Measurements from ENCODE around the gene ARL6IP5. TPM values are rescaled to one million over a fixed set of nuclear protein-coding genes. Genes with fewer than 3 reads are reported as not detected.

ARL6IP5 gene
- polyA plus RNA-seq, 3 donors = 69.3 to 458 (median 430) TPM

DNA sequence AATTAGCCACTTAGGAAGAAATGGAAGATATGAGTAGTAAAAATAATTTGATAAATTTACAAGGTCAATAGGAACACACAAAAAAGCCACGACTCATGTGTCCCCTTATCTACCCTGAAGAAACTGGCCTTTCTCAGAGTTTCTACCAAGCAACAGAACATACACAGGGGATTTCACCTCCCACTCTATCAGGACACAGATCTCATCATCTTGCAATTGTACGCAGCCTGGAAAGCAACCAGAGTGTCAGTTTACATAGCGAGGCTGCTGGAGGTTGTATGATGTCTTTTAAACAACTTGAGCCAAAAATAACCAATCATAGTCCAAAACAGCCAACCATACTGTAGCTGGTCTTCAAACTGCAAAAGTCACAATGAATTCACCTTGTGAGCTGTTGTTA, 57.4 kb downstream of the ARL6IP5 start:
- Mint-ChIP-seq H3K9me3 (no peaks in the 10 kb centered on the region), H3K27me3 (ENCODE audit: low read depth in 3 of 3) (peaks cover 3 to 6% (median 3%) of the 10 kb centered on the region in 3 donors), H3K4me1 (peaks cover 5% of the 10 kb centered on the region), H3K27ac (no peak overlapping the region), H3K36me3 (no peaks in the 10 kb centered on the region), H3K4me3 (no peak overlapping the region)
- Histone ChIP-seq H3K4me2 (replicated peaks; ENCODE audit: extremely low read depth, low read length, poor library complexity, severe bottlenecking) (no peak overlapping the region), H3K9me3 (replicated peaks in 1 of 2; ENCODE audit: control insufficient read depth in 1 of 2, insufficient read depth in 1 of 2, low read length in 2 of 2) (no peaks in the 10 kb centered on the region), H4K20me1 (ENCODE audit: insufficient read depth, low read length) (no peaks in the 10 kb centered on the region), H3K79me2 (ENCODE audit: insufficient read depth, low read length) (no peaks in the 10 kb centered on the region), H3K36me3 (replicated peaks in 1 of 2; ENCODE audit: control insufficient read depth in 1 of 2, insufficient read depth in 2 of 2, low read length in 2 of 2) (no peaks in the 10 kb centered on the region), H3K27me3 (ENCODE audit: control insufficient read depth in 2 of 2, insufficient read depth in 2 of 2, low read length in 2 of 2) (no peaks in the 10 kb centered on the region), H3K9ac (ENCODE audit: insufficient read depth, low read length, poor library complexity, severe bottlenecking) (no peak overlapping the region), H2AFZ (ENCODE audit: insufficient read depth, low read depth, low read length, poor library complexity, severe bottlenecking) (no peak overlapping the region), H3K27ac (ENCODE audit: low read depth in 1 of 2, low read length in 2 of 2) (no peak overlapping the region), H3K4me3 (replicated peaks in 1 of 3; ENCODE audit: low read depth in 2 of 3, low read length in 3 of 3) (no peak overlapping the region), H3K4me1 (ENCODE audit: control insufficient read depth in 1 of 2, insufficient read depth in 2 of 2, low read length in 2 of 2) (no peaks in the 10 kb centered on the region)
- WGBS (ENCODE audit: insufficient coverage) = 100% methylated on average over 1 of the region's 3 CpGs
- DNase-seq = no peak
- TF ChIP-seq CTCF (IDR thresholded peaks at IDR 0.05) = no peak
- intact Hi-C loops (cut with micrococcal nuclease) = no loop called here

DNA sequence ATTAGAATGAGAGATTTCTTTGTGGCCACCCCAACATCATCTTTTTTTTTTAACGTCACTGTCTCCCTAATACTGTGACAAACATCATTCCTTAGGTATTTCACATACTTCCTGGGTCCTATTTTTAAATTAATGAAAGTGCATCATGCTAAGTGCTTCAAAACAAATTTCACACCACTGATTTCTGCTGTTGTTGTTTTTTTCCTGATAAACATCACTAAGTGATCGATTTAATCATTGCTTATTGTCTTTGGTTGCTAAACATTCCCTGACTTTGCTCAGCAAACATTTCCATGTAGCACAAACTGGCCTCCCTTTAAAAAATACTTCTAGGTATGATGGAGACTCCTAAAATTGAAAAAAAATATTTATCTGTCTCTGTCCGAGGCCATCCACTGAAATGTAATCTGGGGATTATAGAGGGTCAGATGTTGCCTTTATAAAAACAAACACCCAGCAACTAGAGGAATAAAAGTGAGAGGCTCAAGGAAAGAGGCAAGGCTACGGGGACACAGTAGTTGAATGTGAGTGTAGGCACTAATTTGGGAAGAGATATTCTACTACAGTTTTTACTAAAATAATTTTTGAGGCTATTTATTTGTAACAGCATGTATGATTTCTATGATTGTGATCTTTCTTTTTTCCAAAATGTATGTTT, 58.2 kb downstream of the ARL6IP5 start:
- no peaks in the 10 kb centered on the region for H3K36me3 ChIP-seq (replicated peaks in 1 of 2; ENCODE audit: control insufficient read depth in 1 of 2, insufficient read depth in 2 of 2, low read length in 2 of 2)
- no peak overlapping the region for H3K27ac ChIP-seq (ENCODE audit: low read depth in 1 of 2, low read length in 2 of 2)
- WGBS (ENCODE audit: insufficient coverage) = no CpG with 5 or more reads among the region's 4 CpGs
- H3K9me3 ChIP-seq (replicated peaks in 1 of 2; ENCODE audit: control insufficient read depth in 1 of 2, insufficient read depth in 1 of 2, low read length in 2 of 2) = no peaks in the 10 kb centered on the region
- Mint-ChIP-seq H3K36me3 (no peaks in the 10 kb centered on the region), H3K27me3 (ENCODE audit: low read depth in 3 of 3) (peaks cover 3 to 6% (median 3%) of the 10 kb centered on the region in 3 donors), H3K27ac (no peak overlapping the region), H3K9me3 (no peaks in the 10 kb centered on the region), H3K4me3 (no peak overlapping the region), H3K4me1 (peaks cover 5% of the 10 kb centered on the region)
- no peaks in the 10 kb centered on the region for H3K4me1 ChIP-seq (ENCODE audit: control insufficient read depth in 1 of 2, insufficient read depth in 2 of 2, low read length in 2 of 2)
- no peaks in the 10 kb centered on the region for H4K20me1 ChIP-seq (ENCODE audit: insufficient read depth, low read length)
- no peak for DNase-seq
- no peaks in the 10 kb centered on the region for H3K79me2 ChIP-seq (ENCODE audit: insufficient read depth, low read length)
- no peak overlapping the region for H3K9ac ChIP-seq (ENCODE audit: insufficient read depth, low read length, poor library complexity, severe bottlenecking)
- H3K27me3 ChIP-seq (ENCODE audit: control insufficient read depth in 2 of 2, insufficient read depth in 2 of 2, low read length in 2 of 2) = no peaks in the 10 kb centered on the region
- no peak for TF ChIP-seq CTCF (IDR thresholded peaks at IDR 0.05)
- H2AFZ ChIP-seq (ENCODE audit: insufficient read depth, low read depth, low read length, poor library complexity, severe bottlenecking) = no peak overlapping the region
- no peak overlapping the region for H3K4me3 ChIP-seq (replicated peaks in 1 of 3; ENCODE audit: low read depth in 2 of 3, low read length in 3 of 3)
- H3K4me2 ChIP-seq (replicated peaks; ENCODE audit: extremely low read depth, low read length, poor library complexity, severe bottlenecking) = no peak overlapping the region
- intact Hi-C loops (cut with micrococcal nuclease) = no loop called here
